K562 (cell line): ENCODE results near the gene HINT3.

Source experiments
- MYNN ChIP-seq, 2 experiments: sonication (generic); formaldehyde crosslinking in 1 of 2; IDR thresholded peaks; 2 replicates each; pipeline versions ENCODE4 v1.5.0 to v1.6.1; 2016 to 2020; ENCODE audit warnings: antibody characterized with exemption in 1 of 2, missing genetic modification reagents in 1 of 2
- POLR2A ChIP-seq: fragments of 450-650 bp; conservative IDR thresholded peaks from 2 replicates; pipeline ENCODE4 v1.6.1; 2016
- ZNF232 ChIP-seq: sonication (generic); formaldehyde crosslinking; IDR thresholded peaks from 2 replicates; pipeline ENCODE4 v1.8.0; 2022; ENCODE audit warnings: mild to moderate bottlenecking, missing genetic modification reagents

- TF ChIP-seq ZNF232 = no peak
- TF ChIP-seq POLR2A = no peak
- no peak for TF ChIP-seq MYNN (IDR thresholded peaks at IDR 0.05)
- TF ChIP-seq MYNN (CRISPR knock-in tag; IDR thresholded peaks at IDR 0.05) = no peak
These were observed 12.8 kb upstream of the HINT3 start for GRCh38 chr6:125943528-125944433.
